ENCODE results near the gene CELA3A. TPM values are rescaled to one million over a fixed set of nuclear protein-coding genes. Genes with fewer than 3 reads are reported as not detected.
"Not testable (repeated sequence)": the region's sequence is repeated elsewhere in the genome, so short reads cannot be mapped to it uniquely, and the experiment has no call there.

Gene CELA3A
- total and polyA plus RNA-seq, 12 donors: 1.6 to 9.4 (median 3.1) TPM; not detected in 7

- Histone ChIP-seq H3K36me3 (replicated peaks in 1 of 2) (no peaks in the 10 kb centered on the region), H3K27ac (no peak overlapping the region), H3K27me3 (no peaks in the 10 kb centered on the region), H3K9me3 (replicated peaks in 1 of 3) (no peaks in the 10 kb centered on the region), H3K4me1 (replicated peaks in 1 of 2) (no peaks in the 10 kb centered on the region), H3K4me3 (no peak overlapping the region)
- DNase-seq: peak; percentile 70 to 93 (median 82)
- intact Hi-C loops (cut with DNase I): loop anchor here in 1 of 2 donors (10.0 kb wide), 1 partner anchor 99 kb away; no protein-coding TSS in a partner anchor
- TF ChIP-seq POLR2A (IDR thresholded peaks at IDR 0.05): no peak
- TF ChIP-seq CTCF (IDR thresholded peaks at IDR 0.05): peak; percentile 90 to 94 (median 92)
- WGBS, 4 donors: 45 to 56% (median 48%) methylated on average over 10 to 11 of the region's 11 CpGs
These were observed 37.8 kb upstream of the CELA3A start for GRCh38 chr1:21963477-21964217.

GRCh38 chr1:21966247-21967000 is 35.0 kb upstream of the CELA3A start:
- Histone ChIP-seq H3K27me3 (no peaks in the 10 kb centered on the region), H3K4me3 (no peak overlapping the region), H3K9me3 (replicated peaks in 1 of 3) (no peaks in the 10 kb centered on the region), H3K36me3 (replicated peaks in 1 of 2) (no peaks in the 10 kb centered on the region), H3K27ac (no peak overlapping the region), H3K4me1 (replicated peaks in 1 of 2) (no peaks in the 10 kb centered on the region)
- TF ChIP-seq POLR2A (IDR thresholded peaks at IDR 0.05) (no peak), CTCF (IDR thresholded peaks at IDR 0.05) (no peak)
- intact Hi-C loops (cut with DNase I): loop anchor here in 1 of 2 donors (10.0 kb wide), 1 partner anchor 102 kb away; no protein-coding TSS in a partner anchor
- DNase-seq: no peak
- WGBS, 4 donors: 81 to 87% (median 83%) methylated on average over 12 to 15 of the region's 15 CpGs

- H3K36me3 ChIP-seq (replicated peaks in 1 of 2); H3K9me3 ChIP-seq (replicated peaks in 1 of 3); H3K27ac ChIP-seq; H3K27me3 ChIP-seq; H3K4me3 ChIP-seq; DNase-seq; H3K4me1 ChIP-seq (replicated peaks in 1 of 2): not testable (repeated sequence)
- intact Hi-C loops (cut with DNase I): loop anchor here in 1 of 2 donors (10.0 kb wide), 1 partner anchor 102 kb away; no protein-coding TSS in a partner anchor
- 83 to 92% (median 88%) methylated on average over 5 to 6 of the region's 6 CpGs for WGBS, 4 donors
These were observed 34.2 kb upstream of the CELA3A start for GRCh38 chr1:21967216-21967615.

GRCh38 chr1:21969066-21969465 is 32.4 kb upstream of the CELA3A start:
- intact Hi-C loops (cut with DNase I): loop anchor here in 1 of 2 donors (10.0 kb wide), 1 partner anchor 104 kb away; no protein-coding TSS in a partner anchor
- not testable (repeated sequence) for H3K9me3 ChIP-seq (replicated peaks in 1 of 3); H3K4me1 ChIP-seq (replicated peaks in 1 of 2); H3K36me3 ChIP-seq (replicated peaks in 1 of 2); H3K4me3 ChIP-seq; H3K27me3 ChIP-seq; DNase-seq; H3K27ac ChIP-seq
- 78 to 98% (median 81%) methylated on average over 5 of the region's 5 CpGs for WGBS, 4 donors

GRCh38 chr1:21970523-21970922 is 30.9 kb upstream of the CELA3A start:
- H3K9me3 ChIP-seq (replicated peaks in 1 of 3): not testable (repeated sequence)

GRCh38 chr1:21972973-21973441 is 28.4 kb upstream of the CELA3A start:
- H3K27me3 ChIP-seq; H3K9me3 ChIP-seq (replicated peaks in 1 of 3); DNase-seq; H3K4me3 ChIP-seq; H3K4me1 ChIP-seq (replicated peaks in 1 of 2); H3K27ac ChIP-seq; intact Hi-C loops (cut with DNase I); H3K36me3 ChIP-seq (replicated peaks in 1 of 2): not testable (repeated sequence)
- WGBS, 4 donors: 59 to 68% (median 63%) methylated on average over 2 of the region's 2 CpGs

More at GRCh38 chr1:21970523-21970922, 30.9 kb upstream of the CELA3A start:
- peak overlapping the region in 2 of 5 donors; percentile 19 to 22 for H3K27ac ChIP-seq
- H3K4me1 ChIP-seq (replicated peaks in 1 of 2); H3K4me3 ChIP-seq; H3K27me3 ChIP-seq; H3K36me3 ChIP-seq (replicated peaks in 1 of 2); intact Hi-C loops (cut with DNase I): not testable (repeated sequence)
- 21 to 26% (median 23%) methylated on average over 4 of the region's 4 CpGs for WGBS, 4 donors
- DNase-seq: peak in 4 of 7 donors; percentile 40 to 79 (median 59)

- H3K9me3 ChIP-seq (replicated peaks in 1 of 3); intact Hi-C loops (cut with DNase I): not testable (repeated sequence)
- WGBS, 4 donors: 43 to 73% (median 65%) methylated on average over 6 to 8 of the region's 8 CpGs
These were observed 27.5 kb upstream of the CELA3A start for GRCh38 chr1:21973948-21974347.

GRCh38 chr1:21974699-21975098 is 26.8 kb upstream of the CELA3A start:
- DNase-seq: peak in 2 of 7 donors; percentile 25 to 42
- H3K9me3 ChIP-seq (replicated peaks in 1 of 3); H3K36me3 ChIP-seq (replicated peaks in 1 of 2); H3K4me1 ChIP-seq (replicated peaks in 1 of 2); H3K27ac ChIP-seq; H3K27me3 ChIP-seq; intact Hi-C loops (cut with DNase I); H3K4me3 ChIP-seq: not testable (repeated sequence)
- WGBS, 4 donors: 47 to 57% (median 57%) methylated on average over 5 to 6 of the region's 6 CpGs

More at GRCh38 chr1:21973948-21974347, 27.5 kb upstream of the CELA3A start:
- not testable (repeated sequence) for H3K36me3 ChIP-seq (replicated peaks in 1 of 2); H3K27me3 ChIP-seq; DNase-seq; H3K27ac ChIP-seq; H3K4me1 ChIP-seq (replicated peaks in 1 of 2); H3K4me3 ChIP-seq

Measured in adrenal gland (tissue), 12 donors.